ENCODE results near the gene LYPLA2.

LYPLA2 gene

GRCh38 chr1:23790696-23791515 lies at the start of gene LYPLA2:
Gene LYPLA2 (plus strand): TSS chr1:23791145. CDS start chr1:23792683, 1,538 bp downstream.
- no peaks in the 10 kb centered on the region for H3K27me3 Mint-ChIP-seq (ENCODE audit: low read depth, poor library complexity)
- H3K4me1 Mint-ChIP-seq = peaks cover 38% of the 10 kb centered on the region
- peak; percentile 90 for DNase-seq

GRCh38 chr1:23741609-23742008 lies 49.3 kb upstream of the LYPLA2 start:
- Mint-ChIP-seq H3K27ac (peak overlapping the region; percentile 48), H3K4me3 (peak overlapping the region; percentile 86), H3K9me3 (no peaks in the 10 kb centered on the region), H3K36me3 (ENCODE audit: low read depth) (peaks cover 11% of the 10 kb centered on the region), H3K4me1 (peaks cover 34% of the 10 kb centered on the region), H3K27me3 (ENCODE audit: low read depth, poor library complexity) (no peaks in the 10 kb centered on the region)
- no peak for DNase-seq
- TF ChIP-seq, protein P1, sequence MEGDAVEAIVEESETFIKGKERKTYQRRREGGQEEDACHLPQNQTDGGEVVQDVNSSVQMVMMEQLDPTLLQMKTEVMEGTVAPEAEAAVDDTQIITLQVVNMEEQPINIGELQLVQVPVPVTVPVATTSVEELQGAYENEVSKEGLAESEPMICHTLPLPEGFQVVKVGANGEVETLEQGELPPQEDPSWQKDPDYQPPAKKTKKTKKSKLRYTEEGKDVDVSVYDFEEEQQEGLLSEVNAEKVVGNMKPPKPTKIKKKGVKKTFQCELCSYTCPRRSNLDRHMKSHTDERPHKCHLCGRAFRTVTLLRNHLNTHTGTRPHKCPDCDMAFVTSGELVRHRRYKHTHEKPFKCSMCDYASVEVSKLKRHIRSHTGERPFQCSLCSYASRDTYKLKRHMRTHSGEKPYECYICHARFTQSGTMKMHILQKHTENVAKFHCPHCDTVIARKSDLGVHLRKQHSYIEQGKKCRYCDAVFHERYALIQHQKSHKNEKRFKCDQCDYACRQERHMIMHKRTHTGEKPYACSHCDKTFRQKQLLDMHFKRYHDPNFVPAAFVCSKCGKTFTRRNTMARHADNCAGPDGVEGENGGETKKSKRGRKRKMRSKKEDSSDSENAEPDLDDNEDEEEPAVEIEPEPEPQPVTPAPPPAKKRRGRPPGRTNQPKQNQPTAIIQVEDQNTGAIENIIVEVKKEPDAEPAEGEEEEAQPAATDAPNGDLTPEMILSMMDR (IDR thresholded peaks at IDR 0.05) = no peak

More at GRCh38 chr1:23790696-23791515, at the start of gene LYPLA2:
- TF ChIP-seq, protein P1 (IDR thresholded peaks at IDR 0.05) = no peak
- Mint-ChIP-seq H3K27ac (peak within 1 kb of the TSS; percentile 44), H3K36me3 (ENCODE audit: low read depth) (peaks cover 29% of the 10 kb centered on the region), H3K9me3 (no peaks in the 10 kb centered on the region), H3K4me3 (peak within 1 kb of the TSS; percentile 97)

GRCh38 chr1:23742670-23743286 lies 48.2 kb upstream of the LYPLA2 start:
- no peak for DNase-seq
- peak overlapping the region; percentile 82 for H3K27ac Mint-ChIP-seq
- no peaks in the 10 kb centered on the region for H3K9me3 Mint-ChIP-seq
- peak overlapping the region; percentile 86 for H3K4me3 Mint-ChIP-seq
- H3K27me3 Mint-ChIP-seq (ENCODE audit: low read depth, poor library complexity) = no peaks in the 10 kb centered on the region
- TF ChIP-seq, protein P1 (IDR thresholded peaks at IDR 0.05) = no peak
- peaks cover 15% of the 10 kb centered on the region for H3K36me3 Mint-ChIP-seq (ENCODE audit: low read depth)
- peaks cover 39% of the 10 kb centered on the region for H3K4me1 Mint-ChIP-seq

- H3K27me3 Mint-ChIP-seq (ENCODE audit: low read depth, poor library complexity) = no peaks in the 10 kb centered on the region
- H3K27ac Mint-ChIP-seq = peak within 1 kb of the TSS; percentile 91
- H3K36me3 Mint-ChIP-seq (ENCODE audit: low read depth) = peaks cover 15% of the 10 kb centered on the region
- TF ChIP-seq, protein P1 (IDR thresholded peaks at IDR 0.05) = no peak
- H3K4me1 Mint-ChIP-seq = peaks cover 39% of the 10 kb centered on the region
- DNase-seq = peak; percentile 82
- peak within 1 kb of the TSS; percentile 94 for H3K4me3 Mint-ChIP-seq
- no peaks in the 10 kb centered on the region for H3K9me3 Mint-ChIP-seq
Measured at GRCh38 chr1:23743287-23744152, 47.4 kb upstream of the LYPLA2 start, which contains the start of gene ELOA. Gene ELOA (plus strand): TSS chr1:23743471. CDS start chr1:23743504, 33 bp downstream.

- Mint-ChIP-seq H3K9me3 (no peaks in the 10 kb centered on the region), H3K36me3 (ENCODE audit: low read depth) (peaks cover 24% of the 10 kb centered on the region), H3K27me3 (ENCODE audit: low read depth, poor library complexity) (no peaks in the 10 kb centered on the region), H3K27ac (no peak overlapping the region), H3K4me1 (peaks cover 39% of the 10 kb centered on the region), H3K4me3 (peak overlapping the region; percentile 94)
- TF ChIP-seq, protein P1 (IDR thresholded peaks at IDR 0.05) = peak; percentile 23
- no peak for DNase-seq
Measured at GRCh38 chr1:23745515-23745914, 45.4 kb upstream of the LYPLA2 start.

Data from nephron progenitor cell (in vitro differentiated cells).